ENCODE data around the gene CSRNP3. TPM values are rescaled to one million over a fixed set of nuclear protein-coding genes. Genes with fewer than 3 reads are reported as not detected.

Gene CSRNP3
- polyA plus RNA-seq, 2 of the 4 experiments (the other 2 are of a cell fraction) = 0.05 to 0.25 TPM

DNA sequence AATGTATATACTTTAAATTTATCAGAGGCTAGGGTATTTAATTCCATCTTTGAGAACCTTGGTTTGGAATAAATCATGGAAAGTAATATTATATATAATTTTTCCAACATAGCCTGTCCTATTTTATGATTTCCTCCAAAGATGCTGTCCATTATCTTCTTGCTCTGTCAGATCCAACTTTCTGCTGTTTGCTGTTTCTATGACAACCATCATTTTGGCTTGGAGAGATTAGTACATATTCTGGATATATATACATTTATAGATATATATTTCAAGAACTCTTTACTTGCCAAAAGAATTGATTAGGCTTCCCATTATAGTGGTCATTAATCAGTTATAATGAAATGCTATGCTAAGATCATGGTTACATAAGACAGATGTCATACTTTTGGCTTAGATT, 31.3 kb downstream of the CSRNP3 start:
- CTCF ChIA-PET = no interaction called here
- Histone ChIP-seq H3K4me1 (no peaks in the 10 kb centered on the region), H3K4me2 (no peak overlapping the region), H3K9me3 (no peaks in the 10 kb centered on the region), H3K4me3 (no peak overlapping the region), H3K27ac (no peak overlapping the region)
- DNase-seq (ENCODE audit: low read depth in 1 of 2, low spot score in 1 of 2) = no peak
- no peak for ATAC-seq
- TF ChIP-seq HOXB13 (CRISPR knock-in tag; IDR thresholded peaks at IDR 0.05; ENCODE audit: low read depth) (no peak), MAFK (IDR thresholded peaks at IDR 0.05; ENCODE audit: partially characterized antibody) (no peak), ZNF302 (CRISPR knock-in tag; IDR thresholded peaks at IDR 0.05) (no peak), BHLHE40 (IDR thresholded peaks at IDR 0.05; ENCODE audit: low read depth, low read length) (no peak), MYC (IDR thresholded peaks at IDR 0.05; ENCODE audit: borderline replicate concordance, low read length) (no peak), HOXA7 (CRISPR knock-in tag; IDR thresholded peaks at IDR 0.05) (no peak), ESRRA (IDR thresholded peaks at IDR 0.05; ENCODE audit: borderline replicate concordance, low read length) (no peak), NFE2L2 (conservative IDR thresholded peaks at IDR 0.05; ENCODE audit: low read length) (no peak)
- TF ChIP-seq, protein P1, sequence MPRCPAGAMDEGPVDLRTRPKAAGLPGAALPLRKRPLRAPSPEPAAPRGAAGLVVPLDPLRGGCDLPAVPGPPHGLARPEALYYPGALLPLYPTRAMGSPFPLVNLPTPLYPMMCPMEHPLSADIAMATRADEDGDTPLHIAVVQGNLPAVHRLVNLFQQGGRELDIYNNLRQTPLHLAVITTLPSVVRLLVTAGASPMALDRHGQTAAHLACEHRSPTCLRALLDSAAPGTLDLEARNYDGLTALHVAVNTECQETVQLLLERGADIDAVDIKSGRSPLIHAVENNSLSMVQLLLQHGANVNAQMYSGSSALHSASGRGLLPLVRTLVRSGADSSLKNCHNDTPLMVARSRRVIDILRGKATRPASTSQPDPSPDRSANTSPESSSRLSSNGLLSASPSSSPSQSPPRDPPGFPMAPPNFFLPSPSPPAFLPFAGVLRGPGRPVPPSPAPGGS (IDR thresholded peaks at IDR 0.05) = no peak
- TF ChIP-seq, protein P2, sequence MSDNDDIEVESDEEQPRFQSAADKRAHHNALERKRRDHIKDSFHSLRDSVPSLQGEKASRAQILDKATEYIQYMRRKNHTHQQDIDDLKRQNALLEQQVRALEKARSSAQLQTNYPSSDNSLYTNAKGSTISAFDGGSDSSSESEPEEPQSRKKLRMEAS (IDR thresholded peaks at IDR 0.05) = no peak
- no peak for FAIRE-seq
- POLR2A ChIA-PET = no interaction called here

DNA sequence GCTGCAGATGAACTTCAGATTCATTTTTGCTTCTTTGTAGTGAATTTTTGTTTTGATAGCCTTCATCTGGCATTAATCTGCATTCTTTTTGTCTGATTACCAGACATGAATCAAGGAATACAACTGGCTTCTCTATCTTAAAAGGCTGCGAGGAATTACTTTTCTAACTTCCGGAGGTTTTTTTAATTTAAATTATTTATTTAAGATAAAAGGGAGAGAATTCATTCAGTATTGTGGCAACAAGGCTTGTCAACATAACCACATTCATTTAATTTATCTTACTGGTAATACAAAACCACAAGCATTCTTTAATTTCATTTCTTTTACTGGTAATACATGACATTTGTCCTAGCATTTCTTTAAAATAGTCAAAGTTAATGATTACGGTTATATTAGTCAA, 36.0 kb downstream of the CSRNP3 start:
- POLR2A ChIA-PET = no interaction called here
- ATAC-seq = no peak
- no peak for DNase-seq (ENCODE audit: low read depth in 1 of 2, low spot score in 1 of 2)

DNA sequence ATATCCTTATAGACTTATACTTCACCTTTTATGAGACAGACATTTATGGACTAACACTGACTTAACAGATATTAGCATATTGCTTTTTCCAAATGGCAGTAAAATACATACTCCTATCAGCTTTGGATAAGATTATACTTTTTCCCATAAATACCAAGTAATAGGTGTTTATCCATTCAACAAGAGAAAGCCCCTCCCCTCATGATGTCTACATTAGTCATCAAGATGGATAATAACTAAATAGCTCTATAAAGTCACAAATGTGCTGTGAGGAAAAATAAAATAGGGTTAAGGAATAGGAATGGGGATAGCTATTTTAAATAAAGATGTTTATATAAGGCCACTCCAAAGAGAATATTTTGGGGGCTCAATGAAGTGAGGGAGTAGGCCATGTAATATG, 39.4 kb downstream of the CSRNP3 start:
- DNase-seq (ENCODE audit: low read depth in 1 of 2, low spot score in 1 of 2) = no peak

More for the DNA sequence above, 36.0 kb downstream of the CSRNP3 start:
- Histone ChIP-seq H3K4me1 (no peaks in the 10 kb centered on the region), H3K27ac (no peak overlapping the region), H3K9me3 (no peaks in the 10 kb centered on the region), H3K4me3 (no peak overlapping the region), H3K4me2 (no peak overlapping the region)
- WGBS (ENCODE audit: missing lambda C conversion rate) = 46% methylated on average over 3 of the region's 3 CpGs
- FAIRE-seq = no peak
- TF ChIP-seq ESRRA (IDR thresholded peaks at IDR 0.05; ENCODE audit: borderline replicate concordance, low read length) (no peak), RARB (CRISPR knock-in tag; IDR thresholded peaks at IDR 0.05) (no peak), NR3C1 (IDR thresholded peaks at IDR 0.05) (no peak), PHF8 (IDR thresholded peaks at IDR 0.05; ENCODE audit: borderline replicate concordance, low read depth) (no peak), FOXS1 (CRISPR knock-in tag; IDR thresholded peaks at IDR 0.05) (no peak), SMC3 (IDR thresholded peaks at IDR 0.05) (no peak), FOSB (CRISPR knock-in tag; IDR thresholded peaks at IDR 0.05) (no peak), BHLHE40 (IDR thresholded peaks at IDR 0.05; ENCODE audit: low read depth, low read length) (no peak), RCOR1 (IDR thresholded peaks at IDR 0.05; ENCODE audit: low read depth, low read length) (no peak), TFCP2L1 (CRISPR knock-in tag; IDR thresholded peaks at IDR 0.05) (no peak), SREBF2 (IDR thresholded peaks at IDR 0.05) (no peak), EP300 (IDR thresholded peaks at IDR 0.05) (no peak)
- TF ChIP-seq, protein P3, sequence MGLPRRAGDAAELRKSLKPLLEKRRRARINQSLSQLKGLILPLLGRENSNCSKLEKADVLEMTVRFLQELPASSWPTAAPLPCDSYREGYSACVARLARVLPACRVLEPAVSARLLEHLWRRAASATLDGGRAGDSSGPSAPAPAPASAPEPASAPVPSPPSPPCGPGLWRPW (IDR thresholded peaks at IDR 0.05) = no peak
- CTCF ChIA-PET = no interaction called here

More for the DNA sequence above, 39.4 kb downstream of the CSRNP3 start:
- FAIRE-seq = no peak
- no peaks in the 10 kb centered on the region for H3K4me1 ChIP-seq
- no peaks in the 10 kb centered on the region for H3K9me3 ChIP-seq
- POLR2A ChIA-PET = no interaction called here
- H3K4me3 ChIP-seq = no peak overlapping the region
- ATAC-seq = no peak
- H3K27ac ChIP-seq = no peak overlapping the region
- H3K4me2 ChIP-seq = no peak overlapping the region
- CTCF ChIA-PET = no interaction called here
- TF ChIP-seq, protein P4, sequence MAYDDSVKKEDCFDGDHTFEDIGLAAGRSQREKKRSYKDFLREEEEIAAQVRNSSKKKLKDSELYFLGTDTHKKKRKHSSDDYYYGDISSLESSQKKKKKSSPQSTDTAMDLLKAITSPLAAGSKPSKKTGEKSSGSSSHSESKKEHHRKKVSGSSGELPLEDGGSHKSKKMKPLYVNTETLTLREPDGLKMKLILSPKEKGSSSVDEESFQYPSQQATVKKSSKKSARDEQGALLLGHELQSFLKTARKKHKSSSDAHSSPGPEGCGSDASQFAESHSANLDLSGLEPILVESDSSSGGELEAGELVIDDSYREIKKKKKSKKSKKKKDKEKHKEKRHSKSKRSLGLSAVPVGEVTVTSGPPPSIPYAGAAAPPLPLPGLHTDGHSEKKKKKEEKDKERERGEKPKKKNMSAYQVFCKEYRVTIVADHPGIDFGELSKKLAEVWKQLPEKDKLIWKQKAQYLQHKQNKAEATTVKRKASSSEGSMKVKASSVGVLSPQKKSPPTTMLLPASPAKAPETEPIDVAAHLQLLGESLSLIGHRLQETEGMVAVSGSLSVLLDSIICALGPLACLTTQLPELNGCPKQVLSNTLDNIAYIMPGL (CRISPR knock-in tag; IDR thresholded peaks at IDR 0.05; ENCODE audit: borderline replicate concordance) = no peak
- TF ChIP-seq HOXB13 (CRISPR knock-in tag; IDR thresholded peaks at IDR 0.05; ENCODE audit: low read depth) (no peak), ESRRA (IDR thresholded peaks at IDR 0.05; ENCODE audit: borderline replicate concordance, low read length) (no peak), BHLHE40 (IDR thresholded peaks at IDR 0.05; ENCODE audit: low read depth, low read length) (no peak), POLR2A (IDR thresholded peaks at IDR 0.05; ENCODE audit: low read length) (no peak), MAFK (IDR thresholded peaks at IDR 0.05; ENCODE audit: partially characterized antibody) (no peak), CBX8 (IDR thresholded peaks at IDR 0.05) (no peak), ZSCAN20 (CRISPR knock-in tag; IDR thresholded peaks at IDR 0.05) (no peak), NR3C1 (IDR thresholded peaks at IDR 0.05) (no peak), CBX2 (IDR thresholded peaks at IDR 0.05; ENCODE audit: borderline replicate concordance, low read depth) (no peak), NFE2L2 (conservative IDR thresholded peaks at IDR 0.05; ENCODE audit: low read length) (no peak), MAZ (IDR thresholded peaks at IDR 0.05; ENCODE audit: borderline replicate concordance, low read depth, low read length) (no peak), RNF2 (IDR thresholded peaks at IDR 0.05; ENCODE audit: borderline replicate concordance, low read depth) (no peak), EP300 (IDR thresholded peaks at IDR 0.05) (no peak), SREBF2 (IDR thresholded peaks at IDR 0.05) (no peak), EHF (CRISPR knock-in tag; IDR thresholded peaks at IDR 0.05) (no peak), GATA3 (IDR thresholded peaks at IDR 0.05; ENCODE audit: borderline replicate concordance) (no peak), MYC (IDR thresholded peaks at IDR 0.05; ENCODE audit: borderline replicate concordance, low read length) (no peak)
- TF ChIP-seq, protein P1 (IDR thresholded peaks at IDR 0.05) = no peak
- TF ChIP-seq, protein P5, sequence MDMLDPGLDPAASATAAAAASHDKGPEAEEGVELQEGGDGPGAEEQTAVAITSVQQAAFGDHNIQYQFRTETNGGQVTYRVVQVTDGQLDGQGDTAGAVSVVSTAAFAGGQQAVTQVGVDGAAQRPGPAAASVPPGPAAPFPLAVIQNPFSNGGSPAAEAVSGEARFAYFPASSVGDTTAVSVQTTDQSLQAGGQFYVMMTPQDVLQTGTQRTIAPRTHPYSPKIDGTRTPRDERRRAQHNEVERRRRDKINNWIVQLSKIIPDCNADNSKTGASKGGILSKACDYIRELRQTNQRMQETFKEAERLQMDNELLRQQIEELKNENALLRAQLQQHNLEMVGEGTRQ (IDR thresholded peaks at IDR 0.05) = no peak
